Measurements from ENCODE around the gene SUCLG2. TPM values are rescaled to one million over a fixed set of nuclear protein-coding genes. Genes with fewer than 3 reads are reported as not detected.

The SUCLG2 gene
- polyA plus RNA-seq, 2 of the 4 experiments (the other 2 are of a cell fraction) = 39.8 to 61.3 TPM

- ChIA-PET POLR2A (no interaction called here), CTCF (no interaction called here)
- no peaks in the 10 kb centered on the region for H3K9me3 ChIP-seq
- no peak overlapping the region for H3K27ac ChIP-seq
- no peak for FAIRE-seq
- no peak for DNase-seq (ENCODE audit: low read depth in 1 of 2, low spot score in 1 of 2)
- no peak overlapping the region for H3K4me3 ChIP-seq
- TF ChIP-seq HOXA7 (CRISPR knock-in tag; IDR thresholded peaks at IDR 0.05) (no peak), NR3C1 (IDR thresholded peaks at IDR 0.05) (no peak), HES2 (IDR thresholded peaks at IDR 0.05) (no peak), HOXB5 (CRISPR knock-in tag; IDR thresholded peaks at IDR 0.05) (no peak), GATA3 (IDR thresholded peaks at IDR 0.05; ENCODE audit: borderline replicate concordance) (no peak), JUN (IDR thresholded peaks at IDR 0.05) (no peak), EP300 (IDR thresholded peaks at IDR 0.05) (no peak), EHMT2 (IDR thresholded peaks at IDR 0.05; ENCODE audit: low read depth) (no peak), HOXB13 (CRISPR knock-in tag; IDR thresholded peaks at IDR 0.05; ENCODE audit: low read depth) (no peak), FOSB (CRISPR knock-in tag; IDR thresholded peaks at IDR 0.05) (no peak), TP53 (CRISPR knock-in tag; IDR thresholded peaks at IDR 0.05) (no peak), ATOH8 (CRISPR knock-in tag; IDR thresholded peaks at IDR 0.05; ENCODE audit: low read depth) (no peak), RNF2 (IDR thresholded peaks at IDR 0.05; ENCODE audit: borderline replicate concordance, low read depth) (no peak), TFCP2L1 (CRISPR knock-in tag; IDR thresholded peaks at IDR 0.05) (no peak), POLR2A (IDR thresholded peaks at IDR 0.05; ENCODE audit: low read length) (no peak)
- TF ChIP-seq, protein P1, sequence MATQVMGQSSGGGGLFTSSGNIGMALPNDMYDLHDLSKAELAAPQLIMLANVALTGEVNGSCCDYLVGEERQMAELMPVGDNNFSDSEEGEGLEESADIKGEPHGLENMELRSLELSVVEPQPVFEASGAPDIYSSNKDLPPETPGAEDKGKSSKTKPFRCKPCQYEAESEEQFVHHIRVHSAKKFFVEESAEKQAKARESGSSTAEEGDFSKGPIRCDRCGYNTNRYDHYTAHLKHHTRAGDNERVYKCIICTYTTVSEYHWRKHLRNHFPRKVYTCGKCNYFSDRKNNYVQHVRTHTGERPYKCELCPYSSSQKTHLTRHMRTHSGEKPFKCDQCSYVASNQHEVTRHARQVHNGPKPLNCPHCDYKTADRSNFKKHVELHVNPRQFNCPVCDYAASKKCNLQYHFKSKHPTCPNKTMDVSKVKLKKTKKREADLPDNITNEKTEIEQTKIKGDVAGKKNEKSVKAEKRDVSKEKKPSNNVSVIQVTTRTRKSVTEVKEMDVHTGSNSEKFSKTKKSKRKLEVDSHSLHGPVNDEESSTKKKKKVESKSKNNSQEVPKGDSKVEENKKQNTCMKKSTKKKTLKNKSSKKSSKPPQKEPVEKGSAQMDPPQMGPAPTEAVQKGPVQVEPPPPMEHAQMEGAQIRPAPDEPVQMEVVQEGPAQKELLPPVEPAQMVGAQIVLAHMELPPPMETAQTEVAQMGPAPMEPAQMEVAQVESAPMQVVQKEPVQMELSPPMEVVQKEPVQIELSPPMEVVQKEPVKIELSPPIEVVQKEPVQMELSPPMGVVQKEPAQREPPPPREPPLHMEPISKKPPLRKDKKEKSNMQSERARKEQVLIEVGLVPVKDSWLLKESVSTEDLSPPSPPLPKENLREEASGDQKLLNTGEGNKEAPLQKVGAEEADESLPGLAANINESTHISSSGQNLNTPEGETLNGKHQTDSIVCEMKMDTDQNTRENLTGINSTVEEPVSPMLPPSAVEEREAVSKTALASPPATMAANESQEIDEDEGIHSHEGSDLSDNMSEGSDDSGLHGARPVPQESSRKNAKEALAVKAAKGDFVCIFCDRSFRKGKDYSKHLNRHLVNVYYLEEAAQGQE (IDR thresholded peaks at IDR 0.05) = no peak
- peaks cover 16% of the 10 kb centered on the region; the same call in 2 of the 3 replicates for H3K4me1 ChIP-seq
- 100% methylated on average over 4 of the region's 4 CpGs for WGBS (ENCODE audit: missing lambda C conversion rate)
- H3K4me2 ChIP-seq = no peak overlapping the region
- no peak for ATAC-seq
These were observed 96.0 kb downstream of the SUCLG2 start for GRCh38 chr3:67558426-67558825.

DNA sequence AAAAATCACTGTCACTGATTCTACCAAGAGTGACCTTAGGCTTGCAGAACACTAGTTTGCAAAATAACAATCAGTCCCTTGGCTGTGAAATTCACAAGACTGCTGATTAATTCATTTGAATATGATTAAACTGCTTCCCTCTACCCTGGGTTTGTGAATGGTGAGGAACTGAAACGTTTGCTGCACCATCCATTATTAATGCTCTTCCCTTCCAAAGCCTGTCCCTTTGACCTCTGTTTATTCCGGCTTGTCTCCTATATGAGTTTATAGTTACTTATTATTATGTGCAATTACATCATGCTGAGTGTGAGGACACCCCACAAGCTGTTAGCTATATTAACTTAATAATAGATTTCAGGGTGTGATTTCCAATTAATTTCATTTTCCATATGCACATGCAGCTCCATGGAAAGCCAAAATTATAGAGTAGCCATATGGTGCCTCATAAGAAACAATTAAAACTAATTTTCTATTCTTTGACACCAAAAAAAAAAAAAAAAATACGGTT is 96.5 kb downstream of the SUCLG2 start:
- H3K27ac ChIP-seq = no peak overlapping the region
- no peak for ATAC-seq
- DNase-seq (ENCODE audit: low read depth in 1 of 2, low spot score in 1 of 2) = no peak
- H3K4me1 ChIP-seq = peaks cover 16% of the 10 kb centered on the region; the same call in 2 of the 3 replicates
- CTCF ChIA-PET = interaction anchor here (0.7 kb wide), 1 partner anchor 125 kb away, joined by 3 read pairs; no protein-coding TSS in a partner anchor
- WGBS (ENCODE audit: missing lambda C conversion rate) = 70% methylated on average over 3 of the region's 3 CpGs
- no peaks in the 10 kb centered on the region for H3K9me3 ChIP-seq
- no peak for FAIRE-seq
- POLR2A ChIA-PET = no interaction called here
- H3K4me2 ChIP-seq = no peak overlapping the region
- TF ChIP-seq CEBPB (IDR thresholded peaks at IDR 0.05) = no peak
- TF ChIP-seq CBX2 (IDR thresholded peaks at IDR 0.05; ENCODE audit: borderline replicate concordance, low read depth) = no peak
- TF ChIP-seq NR3C1 (IDR thresholded peaks at IDR 0.05) = no peak
- TF ChIP-seq ESRRA (IDR thresholded peaks at IDR 0.05; ENCODE audit: borderline replicate concordance, low read length) = no peak
- H3K4me3 ChIP-seq = no peak overlapping the region

DNA sequence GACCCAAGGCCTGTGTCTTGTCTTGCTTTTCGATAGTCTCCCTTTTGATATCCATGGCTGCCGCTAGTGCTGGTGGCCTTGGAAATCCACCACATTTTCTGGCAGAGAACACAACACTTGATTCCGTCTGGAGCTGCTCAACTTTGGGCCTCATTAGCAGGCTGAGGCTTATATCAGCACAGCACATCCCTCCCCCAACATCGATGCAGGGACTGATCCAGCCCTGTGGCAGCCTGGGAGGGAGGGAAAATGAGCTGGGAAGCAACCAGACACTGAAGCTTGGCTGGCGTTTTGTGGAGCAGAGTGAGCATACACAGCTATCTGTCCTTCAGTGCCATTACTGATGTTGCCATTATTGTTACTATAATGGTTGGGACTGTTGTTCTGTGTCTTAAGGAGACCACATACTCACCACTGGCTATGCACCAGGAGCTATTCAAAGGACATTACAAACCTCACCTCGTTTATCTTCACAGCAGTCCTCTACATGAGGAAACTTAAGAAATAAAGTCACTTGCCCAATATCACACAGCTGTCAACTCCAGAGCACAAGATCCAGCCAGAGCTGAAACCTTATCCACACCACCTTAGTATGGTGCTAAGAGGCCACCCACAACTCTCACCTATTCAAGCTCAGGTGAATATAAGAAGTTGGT is 102.9 kb downstream of the SUCLG2 start:
- ChIA-PET POLR2A (no interaction called here), CTCF (no interaction called here)
- WGBS (ENCODE audit: missing lambda C conversion rate) = 92% methylated on average over 6 of the region's 6 CpGs
- ATAC-seq (no peak), FAIRE-seq (no peak), DNase-seq (ENCODE audit: low read depth in 1 of 2, low spot score in 1 of 2) (no peak)
- no peak overlapping the region for H3K27ac ChIP-seq
- H3K9me3 ChIP-seq = no peaks in the 10 kb centered on the region
- H3K4me3 ChIP-seq = no peak overlapping the region
- peaks cover 3% of the 10 kb centered on the region; the same call in 1 of the 3 replicates for H3K4me1 ChIP-seq
- no peak overlapping the region for H3K4me2 ChIP-seq
- no peak for TF ChIP-seq EP300 (IDR thresholded peaks at IDR 0.05)
- no peak for TF ChIP-seq POLR2AphosphoS2 (conservative IDR thresholded peaks at IDR 0.05; ENCODE audit: low read length)
- TF ChIP-seq FOSL2 (IDR thresholded peaks at IDR 0.05) = no peak
- no peak for TF ChIP-seq FOSL2 (CRISPR knock-in tag; IDR thresholded peaks at IDR 0.05)
- no peak for TF ChIP-seq ZSCAN20 (CRISPR knock-in tag; IDR thresholded peaks at IDR 0.05)
- no peak for TF ChIP-seq TFCP2L1 (CRISPR knock-in tag; IDR thresholded peaks at IDR 0.05)
- TF ChIP-seq KDM5A (IDR thresholded peaks at IDR 0.05) = no peak
- no peak for TF ChIP-seq ESRRA (IDR thresholded peaks at IDR 0.05; ENCODE audit: borderline replicate concordance, low read length)
- no peak for TF ChIP-seq CBX2 (IDR thresholded peaks at IDR 0.05; ENCODE audit: borderline replicate concordance, low read depth)
- no peak for TF ChIP-seq MYC (IDR thresholded peaks at IDR 0.05; ENCODE audit: borderline replicate concordance, low read length)
- TF ChIP-seq JUN (IDR thresholded peaks at IDR 0.05) = no peak
- TF ChIP-seq, protein P1 (IDR thresholded peaks at IDR 0.05) = no peak
- TF ChIP-seq NFE2L2 (conservative IDR thresholded peaks at IDR 0.05; ENCODE audit: low read length) = no peak
- TF ChIP-seq HDAC2 (IDR thresholded peaks at IDR 0.05) = no peak
